ENCODE data around the gene SH2D7. TPM values are rescaled to one million over a fixed set of nuclear protein-coding genes. Genes with fewer than 3 reads are reported as not detected.

SH2D7 gene
- total RNA-seq, 1 donor from 2014 or later: not detected

GRCh38 chr15:78103406-78104118 is 11.2 kb downstream of the SH2D7 start:
- ATAC-seq: peak; percentile 40
- H3K4me3 ChIP-seq: no peak overlapping the region
- H3K9me3 ChIP-seq: no peaks in the 10 kb centered on the region
- no peaks in the 10 kb centered on the region for H3K36me3 ChIP-seq
- no peaks in the 10 kb centered on the region for H3K27me3 ChIP-seq
- peak; percentile 63 for DNase-seq
- no peak for TF ChIP-seq CTCF (IDR thresholded peaks at IDR 0.05)
- H3K4me1 ChIP-seq: peaks cover 26% of the 10 kb centered on the region
- intact Hi-C loops (cut with DNase I): no loop called here
- peak overlapping the region; percentile 42 for H3K27ac ChIP-seq

DNA sequence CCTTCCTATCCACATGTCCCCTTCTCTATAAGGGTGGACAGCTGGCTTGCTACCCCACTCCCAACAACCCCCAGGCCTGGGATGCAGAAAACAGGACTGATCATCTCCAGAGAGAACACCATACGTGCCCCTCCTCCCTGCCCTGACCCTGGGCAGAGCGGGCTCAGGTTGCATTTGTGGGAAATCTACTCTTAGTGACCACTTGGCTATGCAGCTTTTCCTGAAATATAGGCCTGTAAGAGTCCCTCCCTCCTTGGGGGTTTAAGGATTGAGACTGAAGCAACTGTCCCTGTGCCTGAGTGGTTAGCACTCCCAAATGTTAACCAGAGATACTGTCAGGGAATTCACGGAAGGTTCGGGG is 11.7 kb downstream of the SH2D7 start:
- DNase-seq (no peak), ATAC-seq (no peak)
- peak overlapping the region; percentile 17 for H3K27ac ChIP-seq
- H3K9me3 ChIP-seq: no peaks in the 10 kb centered on the region
- no peaks in the 10 kb centered on the region for H3K36me3 ChIP-seq
- H3K27me3 ChIP-seq: no peaks in the 10 kb centered on the region
- H3K4me3 ChIP-seq: no peak overlapping the region
- intact Hi-C loops (cut with DNase I): no loop called here
- no peak for TF ChIP-seq CTCF (IDR thresholded peaks at IDR 0.05)
- peaks cover 26% of the 10 kb centered on the region for H3K4me1 ChIP-seq

- Histone ChIP-seq H3K36me3 (no peaks in the 10 kb centered on the region), H3K4me3 (no peak overlapping the region), H3K27me3 (no peaks in the 10 kb centered on the region), H3K9me3 (no peaks in the 10 kb centered on the region), H3K27ac (peak overlapping the region; percentile 17), H3K4me1 (peaks cover 26% of the 10 kb centered on the region)
- ATAC-seq (no peak), DNase-seq (peak; percentile 37)
- no peak for TF ChIP-seq CTCF (IDR thresholded peaks at IDR 0.05)
- intact Hi-C loops (cut with DNase I): loop anchor here (5.0 kb wide), 1 partner anchor 138 kb away; no protein-coding TSS in a partner anchor
These were observed 12.5 kb downstream of the SH2D7 start for GRCh38 chr15:78104566-78105475.

- Histone ChIP-seq H3K36me3 (no peaks in the 10 kb centered on the region), H3K27me3 (no peaks in the 10 kb centered on the region), H3K4me1 (peaks cover 26% of the 10 kb centered on the region), H3K4me3 (no peak overlapping the region), H3K9me3 (no peaks in the 10 kb centered on the region), H3K27ac (no peak overlapping the region)
- ATAC-seq: no peak
- intact Hi-C loops (cut with DNase I): loop anchor here (5.0 kb wide), 1 partner anchor 138 kb away; no protein-coding TSS in a partner anchor
- no peak for TF ChIP-seq CTCF (IDR thresholded peaks at IDR 0.05)
- DNase-seq: peak; percentile 53
These were observed 13.3 kb downstream of the SH2D7 start for GRCh38 chr15:78105476-78106241.

- intact Hi-C loops (cut with DNase I): loop anchor here (5.0 kb wide), 1 partner anchor 140 kb away; no protein-coding TSS in a partner anchor
- ATAC-seq: no peak
- Histone ChIP-seq H3K4me3 (no peak overlapping the region), H3K4me1 (peaks cover 26% of the 10 kb centered on the region), H3K36me3 (no peaks in the 10 kb centered on the region), H3K27me3 (no peaks in the 10 kb centered on the region), H3K9me3 (no peaks in the 10 kb centered on the region), H3K27ac (no peak overlapping the region)
- no peak for TF ChIP-seq CTCF (IDR thresholded peaks at IDR 0.05)
- peak; percentile 56 for DNase-seq
These were observed 15.1 kb downstream of the SH2D7 start for GRCh38 chr15:78107471-78107870.

Data from upper lobe of right lung (tissue), 1 donor.